KG1 (cell line): ENCODE results near the gene DHRS9.
"Not testable (repeated sequence)": the region's sequence is repeated elsewhere in the genome, so short reads cannot be mapped to it uniquely, and the experiment has no call there.

Experiments
- DNase-seq: peaks from one replicate; lab custom pipeline; 2025; lab: John Stamatoyannopoulos, UW

Gene DHRS9

DNA sequence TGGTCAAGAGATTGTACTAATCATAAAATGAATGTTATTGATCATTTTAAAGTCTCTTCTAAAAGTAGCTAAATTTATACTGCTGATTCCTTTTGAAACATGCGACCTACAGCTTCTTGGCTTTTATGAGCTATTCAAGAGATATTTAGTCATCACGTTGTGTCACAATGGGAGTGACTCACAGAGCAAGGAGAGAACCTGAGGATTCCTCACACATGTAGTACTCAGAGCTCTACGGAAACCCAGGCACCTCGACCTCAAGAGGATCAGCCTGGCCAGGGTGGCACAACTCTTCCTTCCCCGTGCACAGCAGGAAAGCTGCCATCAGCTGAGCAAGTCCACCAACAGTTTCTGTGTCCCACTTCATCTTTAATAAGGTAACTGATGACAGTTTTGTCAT lies at the start of gene DHRS9:
DHRS9 (plus strand) TSS at position 223 of the 400 bp plus-strand sequence. CDS start 12,019 bp downstream, outside the sequence.
- DNase-seq, result no peak

- DNase-seq, result no peak
These were observed 46.2 kb upstream of the DHRS9 start for GRCh38 chr2:169023161-169023560.

DNA sequence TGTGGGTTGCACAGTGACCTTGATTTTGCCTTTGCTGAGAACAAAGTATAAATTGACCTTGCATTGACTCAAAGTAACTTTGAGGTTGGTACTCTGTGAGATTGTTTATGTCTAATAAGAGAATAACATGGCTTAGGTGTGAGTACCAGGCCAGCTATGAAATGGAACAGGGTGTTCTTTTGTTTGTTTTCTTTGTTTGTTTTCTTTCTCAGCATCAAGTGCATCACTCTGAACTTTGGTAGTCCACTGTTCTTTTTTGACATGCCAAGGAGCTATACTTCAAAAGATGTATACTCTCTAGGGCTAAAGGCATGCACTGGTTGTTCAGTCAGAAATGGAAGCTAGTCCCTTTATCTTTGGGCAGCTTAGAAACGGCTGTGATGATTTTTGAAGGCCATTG lies 43.3 kb upstream of the DHRS9 start:
- DNase-seq, result no peak

- no peak for DNase-seq
These were observed 42.1 kb upstream of the DHRS9 start for GRCh38 chr2:169027234-169027633.

GRCh38 chr2:169029341-169029740 lies 40.0 kb upstream of the DHRS9 start:
- no peak for DNase-seq

- DNase-seq, result no peak
These were observed 38.2 kb upstream of the DHRS9 start, which contains the start of gene ABCB11 for GRCh38 chr2:169031202-169031601. Gene ABCB11, minus strand, starts transcription at chr2:169031324. Its CDS starts 13,199 bp downstream, at chr2:169018125.

DNA sequence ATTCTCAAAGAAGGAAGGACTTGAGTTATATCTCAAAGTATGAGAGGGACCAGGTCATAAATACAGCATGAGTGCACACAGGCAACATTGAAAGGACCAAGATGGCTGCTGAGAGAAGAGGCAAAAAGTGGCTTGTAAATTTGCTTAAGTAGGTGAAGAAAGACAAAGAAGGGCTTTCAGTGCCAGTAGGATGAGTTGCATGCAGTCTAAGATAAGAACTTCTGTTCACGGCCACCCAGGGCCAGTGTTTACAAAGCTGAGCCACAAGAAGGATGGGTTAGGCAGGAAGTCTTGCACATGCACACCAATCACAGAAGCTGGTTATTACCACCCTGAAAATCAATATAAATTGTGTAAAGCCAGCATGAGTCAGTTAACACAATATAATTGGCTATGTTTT lies 35.1 kb upstream of the DHRS9 start:
- no peak for DNase-seq

- DNase-seq, result no peak
These were observed 34.3 kb upstream of the DHRS9 start for GRCh38 chr2:169034984-169035544.

GRCh38 chr2:169035887-169036286 lies 33.5 kb upstream of the DHRS9 start:
- no peak for DNase-seq

DNA sequence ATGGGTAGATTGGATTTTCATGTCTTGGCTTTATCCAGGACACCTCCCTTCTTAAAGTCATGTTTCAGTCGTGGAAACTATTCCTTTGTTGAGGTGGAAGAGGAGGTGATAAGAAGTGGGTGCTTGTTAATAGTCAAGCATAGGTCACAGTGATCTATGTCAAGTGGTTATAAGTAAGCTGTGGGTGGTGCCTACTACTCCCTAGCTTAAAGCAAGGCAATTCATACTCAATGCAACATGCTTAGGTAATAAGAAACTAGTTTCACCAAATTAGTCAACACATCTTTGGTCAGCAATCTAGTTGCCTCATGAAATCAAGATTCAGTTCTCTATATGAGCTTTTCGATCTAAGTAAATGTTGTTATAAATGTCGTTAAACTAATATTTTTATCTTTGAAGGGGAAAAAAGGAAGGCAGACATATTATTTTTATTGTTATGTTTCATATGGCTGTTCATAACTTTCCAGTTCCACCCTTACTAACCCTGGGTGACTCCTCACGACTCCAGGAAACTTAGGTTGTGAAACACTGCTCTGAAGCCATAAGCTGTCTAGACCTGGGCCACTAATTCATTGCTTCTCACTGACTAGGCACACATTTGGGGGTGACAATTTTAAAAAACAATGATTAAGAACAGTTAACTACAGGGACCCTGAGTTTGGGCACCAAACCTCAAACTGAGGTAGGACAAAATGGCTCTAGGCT lies 32.5 kb upstream of the DHRS9 start:
- no peak for DNase-seq

- DNase-seq, result no peak
These were observed 31.0 kb upstream of the DHRS9 start for GRCh38 chr2:169038338-169038757.

- DNase-seq, result no peak
These were observed 29.7 kb upstream of the DHRS9 start for GRCh38 chr2:169039702-169040101.

DNA sequence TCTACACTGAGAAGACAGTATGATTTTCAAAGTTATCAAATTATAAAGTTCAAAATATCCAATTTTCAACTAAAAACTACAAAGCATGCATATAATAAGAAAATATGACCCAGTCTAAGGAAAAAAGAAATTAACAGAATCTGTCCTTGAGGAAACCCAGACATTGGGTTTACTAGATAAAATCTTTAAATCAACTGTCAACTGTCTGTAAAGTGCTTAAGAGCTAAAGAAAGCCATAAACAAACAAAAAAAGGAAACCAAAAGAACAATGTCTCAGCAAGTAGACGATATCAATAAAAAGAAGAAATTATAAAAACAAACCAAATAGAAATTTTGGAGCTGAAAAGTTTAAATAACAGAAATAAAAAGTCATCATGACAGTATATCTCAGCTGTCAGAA lies 27.8 kb upstream of the DHRS9 start:
- DNase-seq, result no peak

DNA sequence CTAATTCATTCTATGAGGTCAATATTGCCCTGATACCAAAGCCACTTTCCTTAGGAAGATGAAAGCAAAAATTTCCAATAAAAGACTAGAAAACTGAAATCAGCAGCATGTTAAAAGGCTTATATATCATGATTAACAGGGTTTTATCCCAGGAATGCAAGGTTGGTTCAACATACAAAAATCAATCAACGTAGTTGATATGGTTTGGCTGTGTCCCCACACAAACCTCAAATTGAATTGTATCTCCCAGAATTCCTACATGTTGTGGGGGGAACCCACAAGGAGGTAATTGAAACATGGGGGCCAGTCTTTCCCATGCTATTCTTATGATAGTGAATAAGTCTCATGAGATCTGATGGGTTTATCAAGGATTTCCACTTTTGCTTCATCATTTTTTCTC lies 26.5 kb upstream of the DHRS9 start:
- no peak for DNase-seq

GRCh38 chr2:169046440-169047151 lies 22.8 kb upstream of the DHRS9 start:
- no peak for DNase-seq

GRCh38 chr2:169047256-169048250 lies 21.8 kb upstream of the DHRS9 start:
- DNase-seq, result no peak

DNA sequence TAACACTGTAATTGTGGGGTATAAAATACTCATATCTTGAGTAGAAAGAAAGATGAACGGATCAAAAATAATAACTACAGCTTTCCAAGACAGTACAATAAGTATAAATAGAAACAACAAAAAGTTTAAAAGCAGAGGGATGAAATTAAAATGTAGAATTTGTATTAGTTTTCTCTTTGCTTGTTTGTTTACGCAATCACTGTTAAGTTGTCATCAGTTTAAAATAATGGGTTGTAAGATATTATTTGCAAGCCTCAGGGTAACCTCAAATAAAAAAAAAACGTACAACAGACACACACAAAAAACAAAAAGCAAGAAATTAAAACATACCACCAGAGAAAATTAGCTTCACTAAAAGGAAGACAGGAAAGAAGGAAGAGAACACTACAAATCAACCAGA lies 20.2 kb upstream of the DHRS9 start:
- no peak for DNase-seq

GRCh38 chr2:169050476-169051240 lies 18.7 kb upstream of the DHRS9 start:
- no peak for DNase-seq

GRCh38 chr2:169054575-169054974 lies 14.8 kb upstream of the DHRS9 start:
- DNase-seq, result not testable (repeated sequence)

- DNase-seq, result not testable (repeated sequence)
These were observed 5.2 kb upstream of the DHRS9 start for GRCh38 chr2:169064199-169064598.

- no peak for DNase-seq
These were observed 3.9 kb upstream of the DHRS9 start for GRCh38 chr2:169065422-169065821.
